PC-9 (cell line): Measurements from ENCODE around the gene DAAM2. TPM values are rescaled to one million over a fixed set of nuclear protein-coding genes. Genes with fewer than 3 reads are reported as not detected.

Source experiments
- BruUV-seq: library from RNA; stranded (reverse); fragments of 400-500 nt; replicated peaks from 2 replicates; lab custom pipeline; 2021; lab: Mats Ljungman, UMichigan
- CTCF ChIA-PET: fragments of 300-600 bp; sonication (Branson Sonifier 250); formaldehyde crosslinking; loops from one replicate; lab custom pipeline; 2022; ENCODE audit warnings: antibody characterized with exemption; lab: Charles Lee
- POLR2A ChIA-PET: fragments of 300-600 bp; sonication (Branson Sonifier 250); formaldehyde crosslinking; loops from one replicate; lab custom pipeline; 2022; ENCODE audit warnings: antibody characterized with exemption; ENCODE audit not compliant: unreplicated experiment; lab: Charles Lee
- DNase-seq, 2 experiments: peaks; one replicate each; pipeline versions ENCODE4 v3.0.0 to v3.0.0-alpha.2; 2015 to 2022; ENCODE audit warnings: mixed read lengths in 1 of 2
- H2AFZ ChIP-seq: fragments of 200-600 bp; sonication (generic); 2 replicates; pipeline ENCODE4 v1.8.1; 2017; ENCODE audit warnings: antibody characterized with exemption
- H3F3A ChIP-seq: fragments of 200-600 bp; sonication (generic); 2 replicates; pipeline ENCODE4 v1.8.1; 2017; ENCODE audit warnings: antibody characterized with exemption, mild to moderate bottlenecking, low read depth; ENCODE audit not compliant: insufficient read depth
- H3K27ac ChIP-seq: fragments of 200-600 bp; sonication (generic); 2 replicates; pipeline ENCODE4 v1.6.1; 2016; ENCODE audit warnings: mixed run types
- H3K27me3 ChIP-seq: fragments of 200-600 bp; sonication (generic); 2 replicates; pipeline ENCODE4 v1.6.1; 2016; ENCODE audit warnings: low read depth, mixed run types; ENCODE audit not compliant: insufficient read depth
- H3K36me3 ChIP-seq: fragments of 200-600 bp; sonication (generic); 2 replicates; pipeline ENCODE4 v1.6.1; 2016; ENCODE audit warnings: low read depth, mixed run types
- H3K4me1 ChIP-seq: fragments of 200-600 bp; sonication (generic); replicated peaks from 2 replicates; pipeline ENCODE4 v1.6.1; 2016; ENCODE audit warnings: mixed run types; ENCODE audit not compliant: insufficient read depth
- H3K4me2 ChIP-seq: fragments of 200-600 bp; sonication (generic); 2 replicates; pipeline ENCODE4 v1.6.1; 2017; ENCODE audit warnings: mixed run types
- H3K4me3 ChIP-seq: fragments of 200-600 bp; sonication (generic); 2 replicates; pipeline ENCODE4 v1.6.1; 2016; ENCODE audit warnings: mixed run types
- H3K79me2 ChIP-seq: fragments of 200-600 bp; sonication (generic); 2 replicates; pipeline ENCODE4 v1.6.1; 2017; ENCODE audit warnings: low read depth, mixed run types
- H3K9me2 ChIP-seq: fragments of 200-600 bp; sonication (generic); 2 replicates; pipeline ENCODE4 v1.8.1; 2017; ENCODE audit warnings: mild to moderate bottlenecking; ENCODE audit not compliant: insufficient read depth
- H3K9me3 ChIP-seq: fragments of 200-600 bp; sonication (generic); 2 replicates; pipeline ENCODE4 v1.8.1; 2016; ENCODE audit warnings: low read depth; ENCODE audit not compliant: insufficient read depth
- H4K20me1 ChIP-seq: fragments of 200-600 bp; sonication (generic); 2 replicates; pipeline ENCODE4 v1.8.1; 2017; ENCODE audit not compliant: insufficient read depth
- EZH2 ChIP-seq: fragments of 200-600 bp; sonication (generic); IDR thresholded peaks from 2 replicates; pipeline ENCODE4 v1.8.0; 2017; ENCODE audit warnings: antibody characterized with exemption, low read depth
- intact Hi-C: fragments of 100-400 bp; cut with micrococcal nuclease; formaldehyde crosslinking; loops from one replicate; pipeline ENCODE4 v1.10.0; 2022; ENCODE audit not compliant: unreplicated experiment
- total RNA-seq: library from RNA; stranded (reverse); gene quantifications from 2 replicates; pipeline ENCODE4 v1.2.3, GENCODE V29; 2021
- TF ChIP-seq, protein P1 (sequence below): fragments of 200-600 bp; sonication (generic); conservative IDR thresholded peaks from 2 replicates; pipeline ENCODE4 v1.6.1; 2017; ENCODE audit warnings: mixed run types, antibody characterized with exemption, mild to moderate bottlenecking, moderate library complexity

DAAM2 gene
- total RNA-seq, 1 experiment from 2014 or later: not detected

DNA sequence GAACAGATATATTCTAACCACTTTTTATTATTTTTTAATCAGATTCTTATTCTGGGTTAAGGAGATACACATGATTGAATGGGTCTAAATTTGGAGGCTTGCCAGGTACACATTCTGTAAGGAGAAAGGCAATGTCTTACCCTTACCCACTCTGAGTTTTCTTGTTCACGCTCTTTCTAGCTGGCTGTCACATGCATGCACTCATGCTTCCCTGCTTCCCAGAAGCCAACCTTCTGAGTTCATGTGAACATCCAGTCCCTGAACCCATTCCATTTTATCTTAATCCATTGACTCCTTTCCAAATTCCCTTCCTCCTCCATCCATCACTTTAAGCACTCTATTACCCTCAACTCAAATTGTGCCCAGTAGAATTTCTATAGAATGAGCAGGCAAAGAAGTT, 159.5 kb downstream of the DAAM2 start:
- Histone ChIP-seq H3K9me2 (no peaks in the 10 kb centered on the region), H4K20me1 (no peaks in the 10 kb centered on the region), H3K36me3 (no peaks in the 10 kb centered on the region), H3K4me2 (no peak overlapping the region), H3K27me3 (no peaks in the 10 kb centered on the region), H3F3A (no peaks in the 10 kb centered on the region), H3K27ac (no peak overlapping the region), H3K9me3 (no peaks in the 10 kb centered on the region), H2AFZ (no peak overlapping the region), H3K4me3 (no peak overlapping the region), H3K79me2 (no peaks in the 10 kb centered on the region), H3K4me1 (no peaks in the 10 kb centered on the region)
- CTCF ChIA-PET: no interaction called here
- POLR2A ChIA-PET: no interaction called here
- BruUV-seq: no TSS peak
- no peak for DNase-seq
- TF ChIP-seq EZH2: no peak
- TF ChIP-seq, protein P1, sequence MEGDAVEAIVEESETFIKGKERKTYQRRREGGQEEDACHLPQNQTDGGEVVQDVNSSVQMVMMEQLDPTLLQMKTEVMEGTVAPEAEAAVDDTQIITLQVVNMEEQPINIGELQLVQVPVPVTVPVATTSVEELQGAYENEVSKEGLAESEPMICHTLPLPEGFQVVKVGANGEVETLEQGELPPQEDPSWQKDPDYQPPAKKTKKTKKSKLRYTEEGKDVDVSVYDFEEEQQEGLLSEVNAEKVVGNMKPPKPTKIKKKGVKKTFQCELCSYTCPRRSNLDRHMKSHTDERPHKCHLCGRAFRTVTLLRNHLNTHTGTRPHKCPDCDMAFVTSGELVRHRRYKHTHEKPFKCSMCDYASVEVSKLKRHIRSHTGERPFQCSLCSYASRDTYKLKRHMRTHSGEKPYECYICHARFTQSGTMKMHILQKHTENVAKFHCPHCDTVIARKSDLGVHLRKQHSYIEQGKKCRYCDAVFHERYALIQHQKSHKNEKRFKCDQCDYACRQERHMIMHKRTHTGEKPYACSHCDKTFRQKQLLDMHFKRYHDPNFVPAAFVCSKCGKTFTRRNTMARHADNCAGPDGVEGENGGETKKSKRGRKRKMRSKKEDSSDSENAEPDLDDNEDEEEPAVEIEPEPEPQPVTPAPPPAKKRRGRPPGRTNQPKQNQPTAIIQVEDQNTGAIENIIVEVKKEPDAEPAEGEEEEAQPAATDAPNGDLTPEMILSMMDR: no peak
- intact Hi-C loops: no loop called here

DNA sequence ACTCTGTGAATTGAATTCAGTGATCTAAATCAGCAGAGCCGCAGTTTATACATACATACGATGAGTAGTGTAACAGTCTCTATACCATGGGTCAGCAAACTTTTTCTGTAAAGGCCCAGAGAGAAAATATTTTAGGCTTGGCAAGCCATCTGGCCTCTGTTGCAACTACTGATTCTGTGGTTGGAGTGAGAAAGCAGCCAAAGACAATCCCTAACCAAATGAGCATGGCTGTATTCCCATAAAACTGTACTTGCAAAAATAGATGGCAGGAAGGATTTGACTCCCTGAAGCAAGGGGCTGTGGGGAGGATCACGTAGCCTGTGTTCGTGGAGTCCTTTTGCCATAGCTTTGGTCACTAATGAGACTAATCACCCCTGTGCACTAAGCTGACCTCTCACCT, 160.0 kb downstream of the DAAM2 start:
- no peak overlapping the region for H3K27ac ChIP-seq
- no peaks in the 10 kb centered on the region for H4K20me1 ChIP-seq
- H3K27me3 ChIP-seq: no peaks in the 10 kb centered on the region
- no peaks in the 10 kb centered on the region for H3K4me1 ChIP-seq
- H2AFZ ChIP-seq: no peak overlapping the region
- intact Hi-C loops: no loop called here
- BruUV-seq: no TSS peak
- CTCF ChIA-PET: no interaction called here
- no peaks in the 10 kb centered on the region for H3F3A ChIP-seq
- H3K79me2 ChIP-seq: no peaks in the 10 kb centered on the region
- DNase-seq: no peak
- no peak overlapping the region for H3K4me2 ChIP-seq
- H3K9me3 ChIP-seq: no peaks in the 10 kb centered on the region
- POLR2A ChIA-PET: no interaction called here
- H3K36me3 ChIP-seq: no peaks in the 10 kb centered on the region
- no peak for TF ChIP-seq EZH2
- TF ChIP-seq, protein P1: no peak
- no peaks in the 10 kb centered on the region for H3K9me2 ChIP-seq
- H3K4me3 ChIP-seq: no peak overlapping the region

DNA sequence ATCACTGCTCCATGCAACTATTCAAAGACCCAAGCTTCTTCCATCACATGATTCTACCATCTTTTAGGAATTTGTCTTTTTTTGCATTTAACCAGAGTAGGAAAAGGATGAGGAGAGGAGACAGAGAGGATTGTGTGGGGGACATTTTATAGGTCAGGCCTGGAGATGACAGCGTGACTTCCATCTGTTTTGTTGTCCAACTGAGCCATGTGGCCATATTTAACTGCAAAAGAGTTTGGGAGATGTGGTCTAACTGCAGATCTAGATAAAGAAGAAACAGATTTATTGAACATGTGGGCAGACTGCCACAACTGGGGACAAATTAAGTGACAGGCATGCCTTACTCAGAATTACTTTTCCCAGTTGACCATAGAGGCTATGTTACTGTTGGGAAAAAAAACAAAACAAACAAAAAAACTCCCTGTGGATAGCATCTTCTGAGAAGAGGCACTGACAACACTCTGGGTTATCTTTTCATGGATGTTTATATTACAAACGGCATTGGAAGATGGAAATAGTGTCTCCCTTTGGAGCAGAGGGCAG, 161.0 kb downstream of the DAAM2 start:
- Histone ChIP-seq H2AFZ (no peak overlapping the region), H3K79me2 (no peaks in the 10 kb centered on the region), H3K27ac (no peak overlapping the region), H3K9me3 (no peaks in the 10 kb centered on the region), H3K4me2 (no peak overlapping the region), H3K4me3 (no peak overlapping the region), H3F3A (no peaks in the 10 kb centered on the region), H3K4me1 (no peaks in the 10 kb centered on the region), H3K36me3 (no peaks in the 10 kb centered on the region), H3K9me2 (no peaks in the 10 kb centered on the region), H3K27me3 (no peaks in the 10 kb centered on the region), H4K20me1 (no peaks in the 10 kb centered on the region)
- ChIA-PET POLR2A (no interaction called here), CTCF (no interaction called here)
- no peak for TF ChIP-seq EZH2
- TF ChIP-seq, protein P1: no peak
- intact Hi-C loops: no loop called here
- no peak for DNase-seq
- no TSS peak for BruUV-seq

Other genes starting within 250 kb of the DAAM2 start
- not detected in 2 replicates for gene KIF6, start 67.0 kb upstream of the DAAM2 start, total RNA-seq
- gene MOCS1, start 142.1 kb downstream of the DAAM2 start, total RNA-seq: not detected in 2 replicates